ENCODE measurements around the gene NR5A1.

Gene NR5A1

DNA sequence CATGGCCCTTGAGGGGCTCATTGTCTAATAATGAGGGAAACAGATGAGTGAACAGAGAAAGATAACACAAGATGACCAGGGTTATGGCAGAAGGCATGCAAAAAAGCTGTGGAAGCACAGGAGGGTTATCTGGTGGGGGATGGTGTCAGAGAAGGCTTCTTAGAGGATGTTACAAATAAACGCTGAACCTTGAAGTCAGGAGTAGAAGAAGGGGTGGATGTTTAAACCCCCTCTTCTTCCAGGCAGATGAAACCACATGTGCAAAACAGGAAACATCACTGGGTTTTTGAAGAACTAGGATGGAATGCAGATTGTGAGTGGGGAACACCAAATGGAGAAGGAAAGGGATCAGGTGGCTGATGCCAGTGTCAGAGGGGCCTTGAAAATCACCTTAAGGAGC is 41.8 kb upstream of the NR5A1 start:
- no peak overlapping the region for H3K4me3 ChIP-seq (ENCODE audit: low read depth, low read length)
- TF ChIP-seq, protein P1, sequence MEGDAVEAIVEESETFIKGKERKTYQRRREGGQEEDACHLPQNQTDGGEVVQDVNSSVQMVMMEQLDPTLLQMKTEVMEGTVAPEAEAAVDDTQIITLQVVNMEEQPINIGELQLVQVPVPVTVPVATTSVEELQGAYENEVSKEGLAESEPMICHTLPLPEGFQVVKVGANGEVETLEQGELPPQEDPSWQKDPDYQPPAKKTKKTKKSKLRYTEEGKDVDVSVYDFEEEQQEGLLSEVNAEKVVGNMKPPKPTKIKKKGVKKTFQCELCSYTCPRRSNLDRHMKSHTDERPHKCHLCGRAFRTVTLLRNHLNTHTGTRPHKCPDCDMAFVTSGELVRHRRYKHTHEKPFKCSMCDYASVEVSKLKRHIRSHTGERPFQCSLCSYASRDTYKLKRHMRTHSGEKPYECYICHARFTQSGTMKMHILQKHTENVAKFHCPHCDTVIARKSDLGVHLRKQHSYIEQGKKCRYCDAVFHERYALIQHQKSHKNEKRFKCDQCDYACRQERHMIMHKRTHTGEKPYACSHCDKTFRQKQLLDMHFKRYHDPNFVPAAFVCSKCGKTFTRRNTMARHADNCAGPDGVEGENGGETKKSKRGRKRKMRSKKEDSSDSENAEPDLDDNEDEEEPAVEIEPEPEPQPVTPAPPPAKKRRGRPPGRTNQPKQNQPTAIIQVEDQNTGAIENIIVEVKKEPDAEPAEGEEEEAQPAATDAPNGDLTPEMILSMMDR (IDR thresholded peaks at IDR 0.05; ENCODE audit: low read depth, low read length, missing control alignments), result no peak
- in situ Hi-C loops (cut with HindIII; ENCODE audit: low sequenced_read_pairs), result no loop called here
- no peak for DNase-seq (ENCODE audit: low read depth)

DNA sequence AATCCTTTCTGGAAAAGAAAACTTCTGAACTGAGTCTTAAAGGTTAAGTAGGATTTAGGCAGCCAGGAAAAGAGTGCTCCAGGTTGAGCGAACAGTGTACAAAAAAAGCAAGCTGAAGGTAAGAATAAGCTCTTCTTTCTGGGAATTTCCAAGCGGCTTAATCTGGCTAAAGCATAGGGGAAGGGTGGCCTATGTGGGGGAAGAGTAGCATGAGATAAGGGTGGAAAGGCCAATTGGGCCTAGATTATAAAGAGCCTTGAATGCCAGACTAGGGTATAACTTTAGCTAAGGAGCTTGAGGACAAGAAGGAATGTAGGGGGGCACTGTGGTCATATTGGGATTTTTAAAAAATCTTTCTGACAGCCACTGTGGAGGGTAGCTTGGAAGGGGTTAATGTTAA is 37.3 kb upstream of the NR5A1 start:
- H3K4me3 ChIP-seq (ENCODE audit: low read depth, low read length), result no peak overlapping the region
- no peak for DNase-seq (ENCODE audit: low read depth)
- in situ Hi-C loops (cut with HindIII; ENCODE audit: low sequenced_read_pairs), result no loop called here
- TF ChIP-seq, protein P1 (IDR thresholded peaks at IDR 0.05; ENCODE audit: low read depth, low read length, missing control alignments), result no peak

DNA sequence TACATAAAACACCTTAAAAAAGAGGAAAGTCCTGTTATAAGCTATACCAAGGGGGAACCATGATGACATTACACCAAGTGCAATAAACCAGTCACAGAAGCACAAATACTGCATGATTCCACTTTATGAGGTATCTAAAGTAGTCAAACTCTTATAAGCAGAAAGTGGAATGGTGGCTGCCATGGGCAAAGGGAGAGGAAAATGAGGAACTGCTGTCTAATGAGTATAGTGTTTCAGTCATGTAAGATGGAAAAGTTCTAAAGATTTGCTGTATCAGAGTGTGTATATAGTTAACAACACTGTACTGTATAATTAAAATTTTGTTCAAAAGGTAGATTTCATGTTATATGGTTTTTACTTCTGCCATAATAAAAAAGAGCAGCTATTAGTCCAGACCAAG is 34.6 kb upstream of the NR5A1 start:
- no peak overlapping the region for H3K4me3 ChIP-seq (ENCODE audit: low read depth, low read length)
- TF ChIP-seq, protein P1 (IDR thresholded peaks at IDR 0.05; ENCODE audit: low read depth, low read length, missing control alignments), result no peak
- in situ Hi-C loops (cut with HindIII; ENCODE audit: low sequenced_read_pairs), result no loop called here
- no peak for DNase-seq (ENCODE audit: low read depth)

DNA sequence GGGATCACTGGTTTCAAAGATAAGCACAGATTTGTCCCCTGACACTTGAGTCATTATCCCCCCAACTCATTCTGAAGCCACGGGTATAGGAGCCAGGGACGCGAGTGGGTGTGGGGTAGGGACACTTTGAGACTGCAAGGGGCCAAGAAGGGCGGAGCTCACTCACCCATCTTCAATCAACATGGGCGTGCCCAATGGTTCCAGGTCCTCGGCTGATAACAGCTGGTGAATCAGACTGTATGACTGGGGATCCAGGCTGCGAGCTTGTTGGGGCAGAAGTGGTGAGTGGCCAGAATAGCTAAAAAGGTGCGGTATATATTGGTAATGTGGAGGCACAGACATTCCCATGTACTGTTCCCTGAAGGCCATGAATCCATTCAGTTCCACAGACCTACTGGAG is 30.7 kb upstream of the NR5A1 start:
- no peak overlapping the region for H3K4me3 ChIP-seq (ENCODE audit: low read depth, low read length)
- TF ChIP-seq, protein P1 (IDR thresholded peaks at IDR 0.05; ENCODE audit: low read depth, low read length, missing control alignments), result no peak
- in situ Hi-C loops (cut with HindIII; ENCODE audit: low sequenced_read_pairs), result loop anchor here (5.0 kb wide), 2 partner anchors 56 to 121 kb away; partner anchors contain the start of gene PSMB7
- no peak for DNase-seq (ENCODE audit: low read depth)

DNA sequence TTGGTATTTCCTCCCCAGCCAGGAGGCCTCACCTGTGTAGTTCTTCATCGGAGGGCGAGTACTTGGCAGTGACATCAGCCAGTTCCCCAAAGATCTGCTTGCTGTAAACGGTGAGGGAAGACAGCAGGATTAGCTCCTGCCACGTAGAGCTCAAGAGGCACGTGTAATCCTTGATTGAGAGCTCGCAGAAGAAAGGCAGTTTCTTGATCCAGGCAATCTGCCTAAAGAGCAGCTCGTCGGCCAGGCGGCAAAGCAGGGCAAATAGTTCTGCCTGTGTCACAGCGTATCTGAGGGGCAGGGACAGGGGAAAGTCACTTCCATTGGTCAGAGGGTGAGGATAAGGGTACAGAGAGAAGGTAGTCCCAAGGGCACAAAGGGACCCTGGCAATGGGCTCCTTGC is 28.6 kb upstream of the NR5A1 start:
- no peak for DNase-seq (ENCODE audit: low read depth)
- in situ Hi-C loops (cut with HindIII; ENCODE audit: low sequenced_read_pairs), result loop anchor here (5.0 kb wide), 2 partner anchors 54 to 119 kb away; partner anchors contain the start of gene PSMB7
- no peak overlapping the region for H3K4me3 ChIP-seq (ENCODE audit: low read depth, low read length)
- TF ChIP-seq, protein P1 (IDR thresholded peaks at IDR 0.05; ENCODE audit: low read depth, low read length, missing control alignments), result no peak

DNA sequence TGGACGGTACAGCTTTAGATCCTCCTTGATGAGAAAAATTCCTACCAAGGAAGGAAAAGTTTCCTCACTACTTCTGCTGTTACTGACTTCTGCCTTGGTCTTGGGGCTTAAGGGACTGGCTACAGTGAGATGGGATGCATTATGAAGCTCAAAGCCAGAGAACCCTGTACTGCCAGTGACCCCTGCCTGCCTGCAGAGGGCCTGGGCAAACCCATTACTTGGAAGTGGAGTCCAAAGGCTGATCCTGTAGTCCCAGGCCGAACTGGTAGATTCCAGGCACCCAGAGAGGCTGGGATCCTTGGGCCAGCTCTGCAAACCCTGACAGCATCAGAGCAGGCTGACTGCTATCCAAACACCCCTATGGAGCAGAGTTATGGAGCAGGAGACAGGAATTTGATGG is 25.7 kb upstream of the NR5A1 start:
- H3K4me3 ChIP-seq (ENCODE audit: low read depth, low read length), result no peak overlapping the region
- DNase-seq (ENCODE audit: low read depth), result no peak
- in situ Hi-C loops (cut with HindIII; ENCODE audit: low sequenced_read_pairs), result loop anchor here (5.0 kb wide), 1 partner anchor 76 kb away; no protein-coding TSS in a partner anchor
- TF ChIP-seq, protein P1 (IDR thresholded peaks at IDR 0.05; ENCODE audit: low read depth, low read length, missing control alignments), result peak; percentile 5
